Measurements from ENCODE around the gene SCAF8.

The SCAF8 gene

DNA sequence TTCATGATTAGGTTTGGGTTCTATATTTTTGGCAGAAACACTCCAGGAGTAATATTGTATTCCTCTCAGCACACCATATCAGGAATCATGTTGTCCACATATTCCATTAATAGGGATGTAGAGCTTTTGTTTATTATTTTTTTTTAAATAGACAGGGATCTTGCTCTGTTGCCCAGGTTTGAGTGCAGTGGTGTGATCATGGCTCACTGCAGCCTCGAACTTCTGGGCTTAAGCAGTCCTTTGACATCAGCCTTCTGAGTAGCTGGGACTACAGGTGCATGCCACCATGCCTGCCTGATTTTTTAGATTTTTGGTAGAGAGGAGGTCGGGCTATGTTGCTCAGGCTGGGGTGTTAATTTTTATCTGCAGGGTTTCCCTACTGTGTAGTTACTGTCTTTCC lies 12.0 kb downstream of the SCAF8 start:
- TF ChIP-seq, protein P1, sequence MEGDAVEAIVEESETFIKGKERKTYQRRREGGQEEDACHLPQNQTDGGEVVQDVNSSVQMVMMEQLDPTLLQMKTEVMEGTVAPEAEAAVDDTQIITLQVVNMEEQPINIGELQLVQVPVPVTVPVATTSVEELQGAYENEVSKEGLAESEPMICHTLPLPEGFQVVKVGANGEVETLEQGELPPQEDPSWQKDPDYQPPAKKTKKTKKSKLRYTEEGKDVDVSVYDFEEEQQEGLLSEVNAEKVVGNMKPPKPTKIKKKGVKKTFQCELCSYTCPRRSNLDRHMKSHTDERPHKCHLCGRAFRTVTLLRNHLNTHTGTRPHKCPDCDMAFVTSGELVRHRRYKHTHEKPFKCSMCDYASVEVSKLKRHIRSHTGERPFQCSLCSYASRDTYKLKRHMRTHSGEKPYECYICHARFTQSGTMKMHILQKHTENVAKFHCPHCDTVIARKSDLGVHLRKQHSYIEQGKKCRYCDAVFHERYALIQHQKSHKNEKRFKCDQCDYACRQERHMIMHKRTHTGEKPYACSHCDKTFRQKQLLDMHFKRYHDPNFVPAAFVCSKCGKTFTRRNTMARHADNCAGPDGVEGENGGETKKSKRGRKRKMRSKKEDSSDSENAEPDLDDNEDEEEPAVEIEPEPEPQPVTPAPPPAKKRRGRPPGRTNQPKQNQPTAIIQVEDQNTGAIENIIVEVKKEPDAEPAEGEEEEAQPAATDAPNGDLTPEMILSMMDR (conservative IDR thresholded peaks at IDR 0.05; ENCODE audit: low read depth), result no peak
- no peak for DNase-seq (ENCODE audit: low spot score)
- POLR2A ChIA-PET (ENCODE audit: low non-redundant PET), result no interaction called here
- CTCF ChIA-PET, result no interaction called here
- H3K27ac ChIP-seq, result no peak overlapping the region

DNA sequence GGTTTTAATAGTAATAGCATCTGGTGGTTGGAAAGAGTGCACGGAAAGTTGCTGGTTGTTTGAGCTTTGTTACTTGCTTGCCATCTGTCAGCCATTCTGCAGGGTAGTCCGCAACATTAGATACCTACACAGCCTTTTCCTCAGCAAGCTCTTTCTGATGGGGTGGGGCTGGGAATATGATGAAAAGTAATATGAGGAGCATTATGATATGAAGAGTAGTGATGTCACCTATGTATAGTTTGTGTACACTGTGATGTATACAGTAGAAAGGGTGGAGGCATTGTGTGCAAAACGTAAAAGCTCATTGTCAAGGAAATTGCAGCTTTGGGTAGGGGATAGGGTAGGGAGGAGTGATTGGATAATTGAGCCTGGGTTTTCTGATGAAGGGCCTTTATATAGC lies 16.1 kb downstream of the SCAF8 start:
- ChIA-PET CTCF (interaction anchor here (0.6 kb wide), 1 partner anchor 14 kb away, joined by 3 read pairs; no protein-coding TSS in a partner anchor), POLR2A (ENCODE audit: low non-redundant PET) (interaction anchor here (0.7 kb wide), 1 partner anchor 113 kb away, joined by 3 read pairs; no protein-coding TSS in a partner anchor)
- no peak for DNase-seq (ENCODE audit: low spot score)
- TF ChIP-seq, protein P1 (conservative IDR thresholded peaks at IDR 0.05; ENCODE audit: low read depth), result no peak
- no peak overlapping the region for H3K27ac ChIP-seq

DNA sequence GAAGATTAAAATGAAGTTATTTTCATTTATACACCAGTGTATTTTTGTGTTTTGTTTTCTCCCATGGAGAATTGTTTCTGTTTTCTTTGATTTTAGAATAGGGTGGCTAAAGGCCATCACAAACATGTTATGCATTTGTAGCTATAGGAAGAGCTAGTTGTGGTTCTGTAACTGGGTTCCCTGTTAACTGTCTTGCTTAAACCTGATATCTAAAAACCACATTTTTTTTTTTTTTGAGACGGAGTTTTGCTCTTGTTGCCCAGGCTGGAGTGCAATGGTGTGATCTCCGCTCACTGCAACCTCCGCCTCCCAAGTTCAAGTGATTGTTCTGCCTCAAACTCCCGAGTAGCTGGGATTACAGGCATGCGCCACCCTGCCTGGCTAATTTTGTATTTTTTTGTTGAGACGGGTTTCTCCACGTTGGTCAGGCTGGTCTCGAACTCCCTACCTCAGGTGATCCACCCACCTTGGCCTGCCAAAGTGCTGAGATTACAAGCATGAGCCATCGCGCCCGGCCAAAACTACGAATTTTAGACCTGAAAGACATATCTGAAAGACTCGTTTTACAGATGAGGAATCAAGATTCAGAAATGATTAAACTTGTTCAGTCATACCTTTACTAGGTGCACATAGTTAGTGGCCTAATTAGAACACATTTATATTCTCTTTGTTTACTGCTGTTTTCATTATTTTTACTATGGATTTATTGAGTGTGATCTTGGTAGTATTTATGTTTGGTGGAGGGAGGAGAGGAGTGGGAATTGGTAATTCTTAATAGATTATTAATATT lies 18.0 kb downstream of the SCAF8 start:
- POLR2A ChIA-PET (ENCODE audit: low non-redundant PET), result no interaction called here
- CTCF ChIA-PET, result interaction anchor here (0.6 kb wide), 1 partner anchor 197 kb away, joined by 3 read pairs; no protein-coding TSS in a partner anchor
- no peak overlapping the region for H3K27ac ChIP-seq
- TF ChIP-seq, protein P1 (conservative IDR thresholded peaks at IDR 0.05; ENCODE audit: low read depth), result no peak
- no peak for DNase-seq (ENCODE audit: low spot score)

DNA sequence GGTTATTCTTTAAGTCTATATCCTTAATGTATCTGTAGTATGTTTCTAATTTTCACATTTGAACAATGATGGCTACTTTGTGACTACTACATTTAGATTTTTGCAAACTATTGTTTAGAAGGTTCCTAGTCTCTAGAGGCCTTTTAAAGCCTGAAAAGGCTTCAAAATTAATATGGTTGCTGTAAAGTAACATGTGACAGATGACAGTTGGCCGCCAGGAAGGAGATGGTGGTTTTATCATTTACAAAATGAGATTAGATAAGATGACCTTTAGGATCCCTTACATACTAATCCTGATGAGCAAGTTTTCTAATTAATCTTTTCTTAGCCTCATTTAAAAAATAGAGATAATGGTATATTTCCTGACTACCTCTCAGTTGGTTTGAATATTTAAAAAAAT lies 18.8 kb downstream of the SCAF8 start:
- DNase-seq (ENCODE audit: low spot score), result no peak
- ChIA-PET CTCF (interaction anchor here (0.6 kb wide), 1 partner anchor 90 kb away, joined by 4 read pairs; no protein-coding TSS in a partner anchor), POLR2A (ENCODE audit: low non-redundant PET) (no interaction called here)
- TF ChIP-seq, protein P1 (conservative IDR thresholded peaks at IDR 0.05; ENCODE audit: low read depth), result no peak
- no peak overlapping the region for H3K27ac ChIP-seq

DNA sequence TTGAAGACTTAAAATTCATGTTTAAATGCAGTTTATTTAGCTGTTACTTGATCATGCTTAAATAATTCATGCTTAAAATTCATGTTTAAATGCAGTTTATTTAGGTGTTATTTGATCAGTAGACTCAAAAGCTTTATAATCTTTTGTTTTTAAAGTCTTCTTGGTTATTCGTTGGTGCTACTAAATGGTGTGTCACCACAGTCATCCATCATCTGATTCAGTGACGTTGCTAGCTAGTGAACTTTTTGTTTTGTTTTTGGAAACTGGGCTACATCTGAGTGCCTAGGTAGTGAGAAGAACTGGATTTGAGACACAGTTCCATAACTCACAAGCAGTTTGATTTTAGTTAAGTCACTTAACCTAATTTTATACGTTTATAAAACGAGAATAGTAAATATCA lies 20.9 kb downstream of the SCAF8 start:
- TF ChIP-seq, protein P1 (conservative IDR thresholded peaks at IDR 0.05; ENCODE audit: low read depth), result no peak
- POLR2A ChIA-PET (ENCODE audit: low non-redundant PET), result no interaction called here
- H3K27ac ChIP-seq, result no peak overlapping the region
- CTCF ChIA-PET, result no interaction called here
- DNase-seq (ENCODE audit: low spot score), result peak; percentile 20

DNA sequence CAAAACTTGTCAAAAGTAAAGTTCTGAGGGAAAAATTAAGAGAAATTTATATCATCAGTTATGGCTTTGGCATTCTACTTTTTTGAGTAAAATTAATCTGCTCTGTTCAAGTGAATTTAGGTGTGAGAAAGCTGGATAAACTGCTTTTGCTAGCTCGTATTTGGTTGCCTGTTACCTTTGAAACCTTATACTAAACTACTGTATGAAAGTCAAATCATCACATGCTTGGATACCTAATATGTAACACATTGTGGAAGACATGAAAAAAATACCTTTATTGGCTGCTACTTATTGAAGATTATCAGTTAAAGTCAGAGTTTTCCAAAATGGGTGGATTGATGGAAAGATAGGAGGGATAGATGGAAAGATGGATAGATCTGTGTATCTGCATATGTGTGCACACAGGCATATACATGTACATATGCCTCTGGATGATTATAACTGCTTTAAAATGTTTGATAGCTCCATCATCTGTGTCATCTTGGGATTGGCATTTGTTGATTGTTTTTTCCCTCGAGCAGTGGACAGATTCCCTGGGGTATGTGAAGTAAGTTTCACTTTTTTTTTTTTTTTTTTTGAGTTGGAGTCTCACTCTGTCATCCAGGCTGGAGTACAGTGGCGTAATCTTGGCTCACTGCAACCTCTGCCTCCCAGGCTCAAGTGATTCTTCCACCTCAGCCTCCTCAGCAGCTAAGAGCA lies 24.3 kb downstream of the SCAF8 start:
- ChIA-PET POLR2A (ENCODE audit: low non-redundant PET) (no interaction called here), CTCF (interaction anchor here (0.5 to 0.6 kb wide), 2 partner anchors 58 to 571 kb away, joined by 3 read pairs; no protein-coding TSS in a partner anchor)
- peak; percentile 12 for DNase-seq (ENCODE audit: low spot score)
- TF ChIP-seq, protein P1 (conservative IDR thresholded peaks at IDR 0.05; ENCODE audit: low read depth), result no peak
- H3K27ac ChIP-seq, result peak overlapping the region; percentile 66
